CD4-positive, alpha-beta T cell treated with Interleukin-4 for 1 hour (primary cell): ENCODE measurements around the gene ITM2B.

Experiments used
- DNase-seq, 2 donors: peaks; one replicate each; pipeline ENCODE4 v3.0.0-alpha.2; 2020 to 2022

ITM2B gene

DNA sequence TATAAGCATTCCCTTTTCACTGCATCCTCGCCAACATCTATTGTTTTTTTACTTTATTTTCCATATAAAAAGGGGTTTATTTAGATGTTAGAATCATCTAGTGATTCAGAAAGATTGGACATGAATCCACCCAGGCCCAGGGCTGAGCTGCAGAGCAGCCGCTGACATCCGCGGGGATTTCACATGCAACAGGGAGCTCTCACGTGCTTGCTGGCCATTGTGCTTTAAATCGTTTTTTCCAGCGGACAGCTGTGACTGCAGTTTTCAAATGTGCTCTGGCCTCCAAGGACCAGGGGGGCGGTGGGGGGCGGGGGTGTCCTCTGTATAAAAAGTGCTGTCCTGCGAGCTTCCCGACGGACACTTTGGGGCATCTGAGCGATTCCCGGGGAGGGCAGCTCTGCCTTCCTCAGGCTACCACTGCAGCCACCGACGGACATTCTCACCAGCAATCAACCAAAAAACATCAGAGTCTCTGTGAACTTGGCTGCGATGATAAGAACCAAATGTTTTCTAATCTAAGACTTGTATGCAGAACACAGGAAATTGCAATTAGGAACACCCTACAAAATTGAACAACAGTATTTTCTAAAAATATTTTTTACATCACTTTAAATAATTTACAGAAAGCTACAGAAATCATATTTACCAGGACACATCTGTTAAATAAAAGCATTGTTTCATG lies 83.1 kb downstream of the ITM2B start:
- no peak for DNase-seq

DNA sequence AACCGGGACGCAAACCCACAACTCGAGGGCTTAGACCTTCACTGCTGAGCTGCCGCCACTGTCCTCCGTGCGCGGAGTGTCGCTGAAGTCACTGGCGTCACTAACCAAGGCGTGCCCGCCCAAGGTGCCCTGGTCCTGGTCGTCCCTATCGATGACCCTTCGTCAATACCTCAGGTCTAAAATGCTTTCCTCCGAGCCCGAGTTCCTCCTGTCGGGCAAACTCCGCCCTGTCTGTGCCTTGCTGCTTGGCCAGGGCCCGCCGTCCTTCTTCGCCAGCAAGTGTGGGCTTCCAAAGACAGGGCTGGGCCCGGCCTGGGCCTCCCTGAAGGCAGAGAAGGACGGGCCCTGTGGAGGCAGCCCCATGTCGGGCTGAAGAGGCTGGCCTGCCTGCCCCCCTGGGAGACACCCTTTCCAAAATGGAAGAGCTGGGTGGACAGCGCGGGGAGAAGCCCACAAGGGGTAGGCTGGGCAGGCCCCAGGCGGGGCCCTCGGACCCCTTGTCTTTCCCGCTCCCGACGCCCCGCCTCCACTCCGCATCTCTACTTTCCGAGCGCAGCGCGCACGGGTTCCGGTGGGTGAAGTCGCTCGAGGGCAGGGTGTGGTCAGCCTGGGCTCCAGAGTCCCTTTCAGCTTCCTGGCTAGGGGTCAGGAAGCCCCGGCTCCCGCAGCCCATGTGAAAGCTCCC lies 84.0 kb downstream of the ITM2B start:
- DNase-seq: no peak

DNA sequence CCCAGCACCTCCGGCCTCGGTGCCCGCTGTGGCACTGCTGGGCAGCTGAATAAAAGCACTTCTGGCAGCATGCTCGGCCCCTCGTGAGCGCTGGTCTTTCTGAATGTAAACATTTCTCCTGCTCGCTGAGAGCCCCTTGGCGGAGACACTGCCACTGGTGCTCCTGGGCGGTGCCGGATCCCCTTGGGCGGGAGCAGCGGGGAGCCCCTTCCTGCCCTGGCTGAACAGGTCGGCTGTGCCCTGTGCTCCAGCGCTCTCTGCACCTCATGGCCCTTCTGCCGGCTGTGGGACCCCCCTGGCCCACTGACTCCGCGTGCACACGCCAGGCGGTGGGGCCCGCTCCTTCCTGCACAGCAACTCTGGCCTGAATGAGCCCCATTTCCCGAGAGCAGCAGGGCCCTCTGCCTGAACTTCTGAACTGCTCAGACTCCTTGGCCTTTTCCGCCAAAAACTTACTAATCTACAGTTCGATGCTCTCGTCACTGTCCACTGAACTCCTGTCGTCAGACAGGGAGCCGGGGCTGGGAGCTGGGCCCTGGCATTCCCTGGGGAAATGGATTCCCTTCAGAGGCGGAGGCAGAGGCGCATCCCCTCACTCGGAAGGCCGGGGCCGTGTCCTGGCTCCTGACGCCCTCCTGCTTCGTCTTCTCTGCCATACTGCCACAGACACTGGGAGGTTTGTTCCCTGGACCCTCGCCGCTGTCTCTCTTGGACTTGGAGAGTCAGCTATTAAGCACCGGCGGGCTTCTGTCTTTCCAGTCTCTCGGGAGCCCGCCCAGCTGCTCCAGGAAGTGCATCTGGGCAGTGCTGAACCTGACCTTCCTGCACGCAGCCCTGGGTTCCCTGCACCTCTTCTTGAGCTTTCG lies 84.7 kb downstream of the ITM2B start:
- no peak for DNase-seq

DNA sequence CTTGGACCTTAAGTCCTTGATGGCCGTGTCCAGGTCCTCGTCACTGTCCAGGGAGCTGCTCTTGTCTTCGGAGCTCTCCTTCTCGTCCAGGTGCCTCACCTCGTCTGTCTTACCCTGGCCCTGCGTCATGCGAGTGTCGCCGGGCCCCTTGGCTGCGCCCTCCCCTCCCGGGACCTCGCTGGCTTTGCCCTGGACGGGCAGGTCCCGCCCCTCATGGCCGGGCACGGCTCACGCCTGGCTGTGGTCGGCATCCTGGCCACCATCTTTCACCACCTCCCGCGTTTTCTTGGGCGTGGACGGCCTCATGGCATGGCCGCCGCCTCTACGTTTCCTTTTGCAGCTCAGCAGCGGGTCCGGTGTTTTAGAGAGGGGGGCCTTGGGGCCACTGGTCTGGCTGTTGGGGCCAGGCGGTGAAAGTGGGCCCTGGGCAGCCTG lies 85.4 kb downstream of the ITM2B start:
- DNase-seq: no peak

DNA sequence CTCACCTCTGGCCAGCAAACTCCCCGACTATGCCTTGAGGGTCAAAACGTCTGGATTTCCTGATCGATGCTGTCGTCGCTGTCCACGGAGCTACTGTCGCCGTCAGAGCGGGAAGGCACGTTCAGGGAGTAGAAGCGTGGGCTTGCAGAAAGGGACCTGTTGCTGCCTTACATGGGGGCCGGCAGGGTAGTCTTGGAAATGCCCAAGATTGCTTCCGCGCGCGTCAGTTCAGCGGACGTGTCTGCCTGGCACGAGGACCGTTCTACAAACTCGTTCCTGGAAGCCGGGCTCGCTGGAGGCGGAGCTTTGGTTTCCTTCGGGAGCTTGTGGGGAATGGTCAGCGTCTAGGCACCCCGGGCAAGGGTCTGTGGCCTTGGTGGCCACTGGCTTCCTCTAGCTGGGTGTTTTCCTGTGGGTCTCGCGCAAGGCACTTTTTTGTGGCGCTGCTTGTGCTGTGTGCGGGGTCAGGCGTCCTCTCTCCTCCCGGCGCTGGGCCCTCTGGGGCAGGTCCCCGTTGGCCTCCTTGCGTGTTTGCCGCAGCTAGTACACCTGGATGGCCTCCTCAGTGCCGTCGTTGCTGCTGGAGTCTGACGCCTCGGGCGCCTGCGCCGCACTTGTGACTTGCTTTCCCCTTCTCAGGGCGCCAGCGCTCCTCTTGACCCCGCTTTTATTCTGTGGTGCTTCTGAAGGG lies 86.0 kb downstream of the ITM2B start:
- peak in 1 of 2 donors; percentile 22 for DNase-seq
